Epithelial cell of esophagus (primary cell): ENCODE data around the gene L1CAM.

ENCODE experiments used
- DNase-seq: peaks from one replicate; pipeline ENCODE4 v3.0.0; 2010; ENCODE audit warnings: low read depth
- H3K4me3 ChIP-seq: 2 replicates; pipeline ENCODE4 v1.5.1; 2011; ENCODE audit warnings: mild to moderate bottlenecking, low read length, control low read depth
- CTCF ChIP-seq: IDR thresholded peaks from 2 replicates; pipeline ENCODE4 v1.5.1; 2011; ENCODE audit warnings: low read depth, mild to moderate bottlenecking, low read length, control low read depth, inconsistent platforms; ENCODE audit not compliant: insufficient read depth; ENCODE audit errors: missing control alignments

The L1CAM gene

GRCh38 chrX:153881281-153881680 is 4.7 kb downstream of the L1CAM start:
- no peak for DNase-seq
- no peak for TF ChIP-seq CTCF
- H3K4me3 ChIP-seq, result no peak overlapping the region

GRCh38 chrX:153880440-153880815 is 5.5 kb downstream of the L1CAM start:
- TF ChIP-seq CTCF, result no peak
- no peak for DNase-seq

GRCh38 chrX:153879741-153880439 is 6.1 kb downstream of the L1CAM start:
- H3K4me3 ChIP-seq, result no peak overlapping the region
- no peak for DNase-seq
- no peak for TF ChIP-seq CTCF

More at GRCh38 chrX:153880440-153880815, 5.5 kb downstream of the L1CAM start:
- H3K4me3 ChIP-seq, result no peak overlapping the region

- no peak for DNase-seq
- H3K4me3 ChIP-seq, result no peak overlapping the region
- no peak for TF ChIP-seq CTCF
These were observed 6.9 kb downstream of the L1CAM start for GRCh38 chrX:153878969-153879653.

- H3K4me3 ChIP-seq, result no peak overlapping the region
- no peak for TF ChIP-seq CTCF
- no peak for DNase-seq
These were observed 7.6 kb downstream of the L1CAM start for GRCh38 chrX:153878345-153878744.

- no peak overlapping the region for H3K4me3 ChIP-seq
- no peak for DNase-seq
- no peak for TF ChIP-seq CTCF
These were observed 8.3 kb downstream of the L1CAM start for GRCh38 chrX:153877571-153878261.

GRCh38 chrX:153876112-153876491 is 9.9 kb downstream of the L1CAM start:
- H3K4me3 ChIP-seq, result no peak overlapping the region
- no peak for TF ChIP-seq CTCF
- no peak for DNase-seq
